ENCODE results near the gene NTNG2.

- TF ChIP-seq CUX1 (IDR thresholded peaks at IDR 0.05; ENCODE audit: insufficient replicate concordance, low read depth, low read length) (no peak), TCF12 (IDR thresholded peaks at IDR 0.05; ENCODE audit: low read depth, low read length) (no peak), ESRRA (IDR thresholded peaks at IDR 0.05; ENCODE audit: low read length) (no peak), SP1 (IDR thresholded peaks at IDR 0.05; ENCODE audit: low read depth, low read length) (no peak), TAF1 (IDR thresholded peaks at IDR 0.05; ENCODE audit: borderline replicate concordance, low read depth, low read length) (no peak), USF1 (IDR thresholded peaks at IDR 0.05; ENCODE audit: borderline replicate concordance, extremely low read length, insufficient read depth, low read depth, low read length) (no peak), POLR2A (IDR thresholded peaks at IDR 0.05; ENCODE audit: low read depth, low read length) (no peak), BACH1 (IDR thresholded peaks at IDR 0.05; ENCODE audit: borderline replicate concordance) (no peak)
- TF ChIP-seq, protein P1, sequence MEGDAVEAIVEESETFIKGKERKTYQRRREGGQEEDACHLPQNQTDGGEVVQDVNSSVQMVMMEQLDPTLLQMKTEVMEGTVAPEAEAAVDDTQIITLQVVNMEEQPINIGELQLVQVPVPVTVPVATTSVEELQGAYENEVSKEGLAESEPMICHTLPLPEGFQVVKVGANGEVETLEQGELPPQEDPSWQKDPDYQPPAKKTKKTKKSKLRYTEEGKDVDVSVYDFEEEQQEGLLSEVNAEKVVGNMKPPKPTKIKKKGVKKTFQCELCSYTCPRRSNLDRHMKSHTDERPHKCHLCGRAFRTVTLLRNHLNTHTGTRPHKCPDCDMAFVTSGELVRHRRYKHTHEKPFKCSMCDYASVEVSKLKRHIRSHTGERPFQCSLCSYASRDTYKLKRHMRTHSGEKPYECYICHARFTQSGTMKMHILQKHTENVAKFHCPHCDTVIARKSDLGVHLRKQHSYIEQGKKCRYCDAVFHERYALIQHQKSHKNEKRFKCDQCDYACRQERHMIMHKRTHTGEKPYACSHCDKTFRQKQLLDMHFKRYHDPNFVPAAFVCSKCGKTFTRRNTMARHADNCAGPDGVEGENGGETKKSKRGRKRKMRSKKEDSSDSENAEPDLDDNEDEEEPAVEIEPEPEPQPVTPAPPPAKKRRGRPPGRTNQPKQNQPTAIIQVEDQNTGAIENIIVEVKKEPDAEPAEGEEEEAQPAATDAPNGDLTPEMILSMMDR (IDR thresholded peaks at IDR 0.05 in 2 of 3, conservative IDR thresholded peaks at IDR 0.05 in 1 of 3; ENCODE audit: control insufficient read depth in 2 of 3, extremely low read depth in 1 of 3, insufficient read depth in 1 of 3, low read depth in 3 of 3, low read length in 3 of 3) = no peak
- TF ChIP-seq, protein P2, sequence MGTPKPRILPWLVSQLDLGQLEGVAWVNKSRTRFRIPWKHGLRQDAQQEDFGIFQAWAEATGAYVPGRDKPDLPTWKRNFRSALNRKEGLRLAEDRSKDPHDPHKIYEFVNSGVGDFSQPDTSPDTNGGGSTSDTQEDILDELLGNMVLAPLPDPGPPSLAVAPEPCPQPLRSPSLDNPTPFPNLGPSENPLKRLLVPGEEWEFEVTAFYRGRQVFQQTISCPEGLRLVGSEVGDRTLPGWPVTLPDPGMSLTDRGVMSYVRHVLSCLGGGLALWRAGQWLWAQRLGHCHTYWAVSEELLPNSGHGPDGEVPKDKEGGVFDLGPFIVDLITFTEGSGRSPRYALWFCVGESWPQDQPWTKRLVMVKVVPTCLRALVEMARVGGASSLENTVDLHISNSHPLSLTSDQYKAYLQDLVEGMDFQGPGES (IDR thresholded peaks at IDR 0.05) = no peak
These were observed 46.2 kb downstream of the NTNG2 start for GRCh38 chr9:132207839-132208615.
